Body of pancreas (tissue), 4 donors: ENCODE results near the gene TRMT1.

ENCODE experiments used
- POLR2A ChIP-seq, 3 donors: fragments of 450-650 bp; IDR thresholded peaks; one replicate each; pipeline ENCODE4 v1.6.1; 2016; ENCODE audit warnings: antibody characterized with exemption in 3 of 3, mild to moderate bottlenecking in 2 of 3
- TF ChIP-seq, protein P1 (sequence below), 7 experiments: fragments of 450-650 bp in 4 of 7; fragments of 200-600 bp in 3 of 7; sonication (generic) in 3 of 7; IDR thresholded peaks; one replicate each; pipeline ENCODE4 v1.5.1; 2016 to 2019; ENCODE audit warnings: antibody characterized with exemption in 7 of 7

DNA sequence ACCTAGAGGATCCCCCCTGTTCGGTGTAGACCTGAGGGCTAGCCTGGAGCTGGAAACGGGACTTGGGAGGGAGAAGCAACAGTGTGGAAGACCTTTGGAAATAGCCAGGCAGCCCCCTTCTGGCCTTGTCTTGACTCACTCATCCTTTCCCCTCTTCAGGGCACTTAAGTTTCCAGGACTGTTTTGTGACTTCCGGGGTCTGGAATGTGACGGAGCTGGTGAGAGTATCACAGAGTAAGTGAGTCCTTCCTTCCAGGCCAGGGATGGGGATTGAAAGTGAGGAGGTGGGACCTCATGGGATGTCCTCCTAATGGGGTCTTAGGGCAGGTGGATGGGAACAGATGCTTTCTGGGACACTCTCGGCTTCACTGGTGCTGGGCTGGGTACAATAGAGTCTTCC lies 43.3 kb downstream of the TRMT1 start:
- TF ChIP-seq, protein P1, sequence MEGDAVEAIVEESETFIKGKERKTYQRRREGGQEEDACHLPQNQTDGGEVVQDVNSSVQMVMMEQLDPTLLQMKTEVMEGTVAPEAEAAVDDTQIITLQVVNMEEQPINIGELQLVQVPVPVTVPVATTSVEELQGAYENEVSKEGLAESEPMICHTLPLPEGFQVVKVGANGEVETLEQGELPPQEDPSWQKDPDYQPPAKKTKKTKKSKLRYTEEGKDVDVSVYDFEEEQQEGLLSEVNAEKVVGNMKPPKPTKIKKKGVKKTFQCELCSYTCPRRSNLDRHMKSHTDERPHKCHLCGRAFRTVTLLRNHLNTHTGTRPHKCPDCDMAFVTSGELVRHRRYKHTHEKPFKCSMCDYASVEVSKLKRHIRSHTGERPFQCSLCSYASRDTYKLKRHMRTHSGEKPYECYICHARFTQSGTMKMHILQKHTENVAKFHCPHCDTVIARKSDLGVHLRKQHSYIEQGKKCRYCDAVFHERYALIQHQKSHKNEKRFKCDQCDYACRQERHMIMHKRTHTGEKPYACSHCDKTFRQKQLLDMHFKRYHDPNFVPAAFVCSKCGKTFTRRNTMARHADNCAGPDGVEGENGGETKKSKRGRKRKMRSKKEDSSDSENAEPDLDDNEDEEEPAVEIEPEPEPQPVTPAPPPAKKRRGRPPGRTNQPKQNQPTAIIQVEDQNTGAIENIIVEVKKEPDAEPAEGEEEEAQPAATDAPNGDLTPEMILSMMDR (IDR thresholded peaks at IDR 0.05) = no peak
- TF ChIP-seq POLR2A (IDR thresholded peaks at IDR 0.05) = no peak
